ENCODE data around the gene CLEC4F. TPM values are rescaled to one million over a fixed set of nuclear protein-coding genes. Genes with fewer than 3 reads are reported as not detected.
A peak's percentile ranks its signal among the peaks of the same experiment; 100 is the strongest.

Gene CLEC4F
- total and polyA plus RNA-seq, 10 of the 15 experiments (the other 5 are each of a cell fraction or from before 2014, with no cell fraction given) = 0.03 TPM; not detected in 9

DNA sequence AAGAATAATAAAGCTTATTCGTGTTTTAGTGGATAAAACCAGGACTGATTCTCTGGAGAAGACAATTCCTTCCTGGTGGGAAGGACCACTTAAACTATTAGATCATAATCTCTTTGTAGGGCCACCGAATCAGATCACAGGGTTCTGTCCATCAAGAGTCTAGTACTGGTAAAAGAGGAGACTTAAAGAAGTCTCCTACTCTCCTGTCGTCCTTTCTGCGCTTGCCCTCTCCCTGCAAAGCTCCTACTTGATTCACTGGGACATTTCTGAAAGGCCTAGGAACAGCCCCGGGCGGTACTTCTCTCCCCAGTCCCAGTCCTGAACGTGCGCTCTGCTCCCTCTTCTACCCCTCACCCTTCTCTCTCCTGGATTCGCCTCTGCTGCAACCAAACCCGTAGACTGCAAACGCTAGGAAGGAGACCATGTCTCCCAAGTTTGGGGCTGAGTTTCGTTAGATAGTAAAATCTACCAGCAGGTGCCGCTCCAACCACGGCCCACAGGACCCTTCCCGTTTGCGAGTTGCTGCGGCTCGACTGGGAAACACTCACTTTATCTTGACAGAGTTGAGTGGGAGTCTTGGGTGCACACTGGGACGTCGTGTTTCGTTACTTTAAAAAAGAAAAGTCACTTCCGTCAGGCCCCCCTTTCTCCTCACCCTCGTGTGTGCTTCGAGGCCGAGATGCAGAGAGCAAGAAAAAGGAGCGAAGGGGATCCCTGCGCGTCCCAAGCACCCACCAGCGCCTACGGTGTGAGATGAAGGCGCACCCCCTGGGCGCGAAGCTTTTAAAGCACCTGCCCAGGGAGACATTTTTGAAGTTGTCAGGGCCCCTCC lies 30.9 kb downstream of the CLEC4F start:
- Histone ChIP-seq H2AFZ (ENCODE audit: control insufficient read depth, low read depth, low read length) (no peak overlapping the region), H4K20me1 (ENCODE audit: control insufficient read depth, insufficient read depth) (no peaks in the 10 kb centered on the region), H3K36me3 (ENCODE audit: control insufficient read depth in 2 of 2, insufficient read depth in 2 of 2, low read length in 1 of 2) (no peaks in the 10 kb centered on the region), H3K79me2 (ENCODE audit: control insufficient read depth, insufficient read depth, low read length) (no peaks in the 10 kb centered on the region), H3K4me2 (ENCODE audit: control insufficient read depth, insufficient read depth) (no peak overlapping the region), H3K9me3 (replicated peaks; ENCODE audit: control insufficient read depth, insufficient read depth, low read length) (no peaks in the 10 kb centered on the region), H3K4me1 (ENCODE audit: control insufficient read depth, insufficient read depth, low read length) (no peaks in the 10 kb centered on the region), H3K4me3 (no peak overlapping the region), H3K9ac (ENCODE audit: control insufficient read depth, insufficient read depth, low read length) (no peak overlapping the region), H3K27me3 (replicated peaks in 1 of 2; ENCODE audit: control insufficient read depth in 2 of 2, insufficient read depth in 2 of 2, low read length in 1 of 2) (peaks cover 5 to 10% of the 10 kb centered on the region in 2 experiments), H3K27ac (ENCODE audit: control insufficient read depth, insufficient read depth) (no peak overlapping the region)
- ChIA-PET SMC1A (ENCODE audit: uncharacterized antibody, unreplicated experiment) (interaction anchor here (0.7 to 1.7 kb wide), 2 partner anchors 14 to 157 kb away, joined by 3 to 4 read pairs; no protein-coding TSS in a partner anchor), CTCF (interaction anchor here (0.6 to 1.8 kb wide), 6 partner anchors 73 to 159 kb away, joined by 3 to 7 read pairs (median 4); no protein-coding TSS in a partner anchor), RAD21 (ENCODE audit: unreplicated experiment) (no interaction called here), POLR2A (no interaction called here)
- DNase-seq (ENCODE audit: low read depth, low spot score) = no peak
- WGBS (ENCODE audit: insufficient coverage, insufficient replicate concordance, low lambda C conversion rate, missing lambda C conversion rate) = 3% methylated on average over 33 of the region's 33 CpGs
- ATAC-seq = peak; percentile 76
- BruUV-seq (replicated peaks) = no TSS peak
- in situ Hi-C loops (cut with MboI) = no loop called here
- intact Hi-C loops (cut with micrococcal nuclease; ENCODE audit: unreplicated experiment) = loop anchor here (2.0 to 10.0 kb wide), 4 partner anchors 73 to 159 kb away; no protein-coding TSS in a partner anchor
- FAIRE-seq = peak; percentile 52
- TF ChIP-seq, protein P1, sequence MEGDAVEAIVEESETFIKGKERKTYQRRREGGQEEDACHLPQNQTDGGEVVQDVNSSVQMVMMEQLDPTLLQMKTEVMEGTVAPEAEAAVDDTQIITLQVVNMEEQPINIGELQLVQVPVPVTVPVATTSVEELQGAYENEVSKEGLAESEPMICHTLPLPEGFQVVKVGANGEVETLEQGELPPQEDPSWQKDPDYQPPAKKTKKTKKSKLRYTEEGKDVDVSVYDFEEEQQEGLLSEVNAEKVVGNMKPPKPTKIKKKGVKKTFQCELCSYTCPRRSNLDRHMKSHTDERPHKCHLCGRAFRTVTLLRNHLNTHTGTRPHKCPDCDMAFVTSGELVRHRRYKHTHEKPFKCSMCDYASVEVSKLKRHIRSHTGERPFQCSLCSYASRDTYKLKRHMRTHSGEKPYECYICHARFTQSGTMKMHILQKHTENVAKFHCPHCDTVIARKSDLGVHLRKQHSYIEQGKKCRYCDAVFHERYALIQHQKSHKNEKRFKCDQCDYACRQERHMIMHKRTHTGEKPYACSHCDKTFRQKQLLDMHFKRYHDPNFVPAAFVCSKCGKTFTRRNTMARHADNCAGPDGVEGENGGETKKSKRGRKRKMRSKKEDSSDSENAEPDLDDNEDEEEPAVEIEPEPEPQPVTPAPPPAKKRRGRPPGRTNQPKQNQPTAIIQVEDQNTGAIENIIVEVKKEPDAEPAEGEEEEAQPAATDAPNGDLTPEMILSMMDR (IDR thresholded peaks at IDR 0.05 in 2 of 3, conservative IDR thresholded peaks at IDR 0.05 in 1 of 3; ENCODE audit: control insufficient read depth in 2 of 3, extremely low read depth in 1 of 3, insufficient read depth in 1 of 3, low read depth in 3 of 3, low read length in 3 of 3) = peak; percentile 52 to 65 (median 64); a peak in 5 of 6 replicates
- TF ChIP-seq ETV6 (conservative IDR thresholded peaks at IDR 0.05 in 1 of 2, IDR thresholded peaks at IDR 0.05 in 1 of 2; ENCODE audit: borderline replicate concordance in 1 of 2, low read depth in 1 of 2) (no peak), NFYB (IDR thresholded peaks at IDR 0.05; ENCODE audit: insufficient read depth, low read depth, low read length) (no peak), RAD51 (IDR thresholded peaks at IDR 0.05) (no peak), SREBF2 (IDR thresholded peaks at IDR 0.05; ENCODE audit: low read length) (no peak), ATF7 (IDR thresholded peaks at IDR 0.05; ENCODE audit: low read depth) (no peak), RCOR1 (conservative IDR thresholded peaks at IDR 0.05; ENCODE audit: low read depth, low read length) (no peak), CBX3 (IDR thresholded peaks at IDR 0.05; ENCODE audit: borderline replicate concordance, low read depth) (no peak), PRDM15 (CRISPR knock-in tag; IDR thresholded peaks at IDR 0.05) (no peak), TBL1XR1 (IDR thresholded peaks at IDR 0.05; ENCODE audit: low read depth, low read length) (no peak), ZBTB33 (IDR thresholded peaks at IDR 0.05) (no peak)
- TF ChIP-seq, protein P2, sequence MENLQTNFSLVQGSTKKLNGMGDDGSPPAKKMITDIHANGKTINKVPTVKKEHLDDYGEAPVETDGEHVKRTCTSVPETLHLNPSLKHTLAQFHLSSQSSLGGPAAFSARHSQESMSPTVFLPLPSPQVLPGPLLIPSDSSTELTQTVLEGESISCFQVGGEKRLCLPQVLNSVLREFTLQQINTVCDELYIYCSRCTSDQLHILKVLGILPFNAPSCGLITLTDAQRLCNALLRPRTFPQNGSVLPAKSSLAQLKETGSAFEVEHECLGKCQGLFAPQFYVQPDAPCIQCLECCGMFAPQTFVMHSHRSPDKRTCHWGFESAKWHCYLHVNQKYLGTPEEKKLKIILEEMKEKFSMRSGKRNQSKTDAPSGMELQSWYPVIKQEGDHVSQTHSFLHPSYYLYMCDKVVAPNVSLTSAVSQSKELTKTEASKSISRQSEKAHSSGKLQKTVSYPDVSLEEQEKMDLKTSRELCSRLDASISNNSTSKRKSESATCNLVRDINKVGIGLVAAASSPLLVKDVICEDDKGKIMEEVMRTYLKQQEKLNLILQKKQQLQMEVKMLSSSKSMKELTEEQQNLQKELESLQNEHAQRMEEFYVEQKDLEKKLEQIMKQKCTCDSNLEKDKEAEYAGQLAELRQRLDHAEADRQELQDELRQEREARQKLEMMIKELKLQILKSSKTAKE (IDR thresholded peaks at IDR 0.05; ENCODE audit: low read depth, poor library complexity, severe bottlenecking) = no peak
